Keratinocyte (primary cell): Measurements from ENCODE around the gene SMARCA2. TPM values are rescaled to one million over a fixed set of nuclear protein-coding genes. Genes with fewer than 3 reads are reported as not detected.

Experiments
- DNase-seq: peaks from one replicate; pipeline ENCODE4 v3.0.0-alpha.2; 2011; ENCODE audit warnings: low read depth, missing footprints, low spot score
- FAIRE-seq: peaks from 2 replicates; lab custom pipeline; 2011; peaks lifted over from hg19 to GRCh38; lab: Jason Lieb, UNC
- H2AFZ ChIP-seq: 2 replicates; pipeline ENCODE4 v1.6.0; 2012; ENCODE audit warnings: low read length, control low read depth, inconsistent platforms; ENCODE audit not compliant: control insufficient read depth
- H3K27ac ChIP-seq: 2 replicates; pipeline ENCODE4 v1.5.1; 2011; ENCODE audit warnings: low read length; ENCODE audit not compliant: control insufficient read depth, insufficient read depth
- H3K27me3 ChIP-seq: 3 replicates; pipeline ENCODE4 v1.6.0; 2011; ENCODE audit warnings: low read length; ENCODE audit not compliant: control insufficient read depth, insufficient read depth; ENCODE audit errors: extremely low read depth
- H3K36me3 ChIP-seq, 2 experiments: 2 replicates in 1 of 2; 3 replicates in 1 of 2; pipeline ENCODE4 v1.5.1; 2011; ENCODE audit warnings: low read length in 2 of 2, mild to moderate bottlenecking in 1 of 2; ENCODE audit not compliant: control insufficient read depth in 2 of 2, insufficient read depth in 2 of 2; ENCODE audit errors: extremely low read depth in 1 of 2
- H3K4me1 ChIP-seq: 3 replicates; pipeline ENCODE4 v1.5.1; 2011; ENCODE audit warnings: low read length; ENCODE audit not compliant: control insufficient read depth, insufficient read depth; ENCODE audit errors: extremely low read depth
- H3K4me2 ChIP-seq: 3 replicates; pipeline ENCODE4 v1.6.0; 2011; ENCODE audit warnings: low read depth, low read length; ENCODE audit not compliant: control insufficient read depth, insufficient read depth; ENCODE audit errors: extremely low read depth
- H3K4me3 ChIP-seq, 3 experiments: fragments of 200-600 bp in 1 of 3; sonication (generic) in 1 of 3; 2 replicates in 2 of 3; 3 replicates in 1 of 3; pipeline ENCODE4 v1.5.1; 2011 to 2016; ENCODE audit warnings: low read length in 3 of 3, mild to moderate bottlenecking in 3 of 3, control low read depth in 2 of 3, inconsistent platforms in 1 of 3, low read depth in 1 of 3, mixed read lengths in 1 of 3, mixed run types in 1 of 3, moderate library complexity in 1 of 3; ENCODE audit not compliant: control insufficient read depth in 2 of 3, insufficient read depth in 2 of 3; ENCODE audit errors: extremely low read depth in 1 of 3
- H3K79me2 ChIP-seq: 2 replicates; pipeline ENCODE4 v1.6.0; 2012; ENCODE audit warnings: low read length; ENCODE audit not compliant: control insufficient read depth, insufficient read depth
- H3K9ac ChIP-seq: 3 replicates; pipeline ENCODE4 v1.6.0; 2011; ENCODE audit warnings: low read length; ENCODE audit not compliant: control insufficient read depth, insufficient read depth; ENCODE audit errors: extremely low read depth
- H3K9me1 ChIP-seq: 3 replicates; pipeline ENCODE4 v1.6.0; 2011; ENCODE audit warnings: low read length; ENCODE audit not compliant: control insufficient read depth, insufficient read depth; ENCODE audit errors: extremely low read depth
- H3K9me3 ChIP-seq: 2 replicates; pipeline ENCODE4 v1.5.1; 2012; ENCODE audit warnings: low read depth, low read length; ENCODE audit not compliant: control insufficient read depth
- H4K20me1 ChIP-seq: 3 replicates; pipeline ENCODE4 v1.6.0; 2011; ENCODE audit warnings: low read length; ENCODE audit not compliant: control insufficient read depth, insufficient read depth; ENCODE audit errors: extremely low read depth
- CTCF ChIP-seq, 3 experiments: IDR thresholded peaks in 1 of 3; conservative IDR thresholded peaks in 1 of 3; optimal IDR thresholded peaks in 1 of 3; 2 replicates in 2 of 3; 3 replicates in 1 of 3; pipeline versions ENCODE3 to v1.5.1; 2011; ENCODE audit warnings: low read length in 3 of 3, mild to moderate bottlenecking in 3 of 3, moderate library complexity in 2 of 3, control low read depth in 1 of 3, inconsistent platforms in 1 of 3; ENCODE audit not compliant: insufficient read depth in 2 of 3; ENCODE audit errors: extremely low read depth in 1 of 3
- EZH2 ChIP-seq: IDR thresholded peaks from one replicate; pipeline ENCODE4 v1.6.1; 2012; ENCODE audit warnings: inconsistent platforms, mild to moderate bottlenecking, low read length, moderate library complexity
- dilution Hi-C: fragments of 300-500 bp; cut with MboI; formaldehyde crosslinking; loops from one replicate; pipeline ENCODE4 v1.7.0; 2020; ENCODE audit warnings: low sequenced_read_pairs; ENCODE audit not compliant: extremely low pct_ligation_motif_present
- polyA plus RNA-seq, 5 experiments: library from polyadenylated mRNA; depleted of rRNA in 3 of 5; stranded (reverse) in 3 of 5; stranded (forward) in 1 of 5; unstranded in 1 of 5; fragments of >200 nt; gene quantifications; 1 replicate in 1 of 5; 2 replicates in 3 of 5; 3 replicates in 1 of 5; pipeline versions ENCODE4 v1.2.1 to v1.2.3, GENCODE V29; 2011 to 2012; ENCODE audit warnings: missing spikeins in 2 of 5, low read depth in 1 of 5, low replicate concordance in 1 of 5

Gene SMARCA2
- polyA plus RNA-seq, 1 donor (not counting 4 experiments of a cell fraction or from before 2014, with no cell fraction given): 39.0 TPM

DNA sequence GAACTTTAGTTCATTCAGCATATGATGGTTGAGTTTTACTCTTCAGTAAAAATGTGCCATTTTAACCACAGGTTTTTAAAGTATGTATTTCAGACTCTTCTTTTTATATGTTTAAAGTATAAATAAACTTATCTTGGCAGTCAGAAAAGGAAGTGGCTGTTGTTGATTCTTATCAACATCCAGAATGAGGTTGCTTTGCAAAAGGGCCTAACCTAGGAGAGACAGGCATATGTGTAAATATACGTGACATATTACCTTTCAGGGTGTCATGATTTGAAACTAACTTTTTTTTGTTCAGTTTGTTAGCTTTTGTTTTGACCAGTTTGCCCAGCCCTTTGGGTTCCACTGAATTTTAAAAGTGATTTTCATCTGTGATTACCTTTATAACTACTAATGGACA, 7.4 kb downstream of the SMARCA2 start:
- no peak overlapping the region for H3K4me3 ChIP-seq
- H3K9me3 ChIP-seq: no peaks in the 10 kb centered on the region
- no peaks in the 10 kb centered on the region for H3K9me1 ChIP-seq
- TF ChIP-seq EZH2 (no peak), CTCF (optimal IDR thresholded peaks at IDR 0.05 in 1 of 3, IDR thresholded peaks at IDR 0.05 in 1 of 3, conservative IDR thresholded peaks at IDR 0.05 in 1 of 3; ENCODE audit: extremely low read depth in 1 of 3, insufficient read depth in 2 of 3, low read length in 3 of 3) (no peak)
- FAIRE-seq: no peak
- no peak overlapping the region for H2AFZ ChIP-seq
- H3K4me1 ChIP-seq: peaks cover 14% of the 10 kb centered on the region
- no peak for DNase-seq
- no peak overlapping the region for H3K27ac ChIP-seq
- no peak overlapping the region for H3K4me2 ChIP-seq
- H3K9ac ChIP-seq: no peak overlapping the region
- H4K20me1 ChIP-seq: no peaks in the 10 kb centered on the region
- no peaks in the 10 kb centered on the region for H3K36me3 ChIP-seq
- dilution Hi-C loops: no loop called here
- peaks cover 54% of the 10 kb centered on the region for H3K79me2 ChIP-seq
- H3K27me3 ChIP-seq: no peaks in the 10 kb centered on the region

DNA sequence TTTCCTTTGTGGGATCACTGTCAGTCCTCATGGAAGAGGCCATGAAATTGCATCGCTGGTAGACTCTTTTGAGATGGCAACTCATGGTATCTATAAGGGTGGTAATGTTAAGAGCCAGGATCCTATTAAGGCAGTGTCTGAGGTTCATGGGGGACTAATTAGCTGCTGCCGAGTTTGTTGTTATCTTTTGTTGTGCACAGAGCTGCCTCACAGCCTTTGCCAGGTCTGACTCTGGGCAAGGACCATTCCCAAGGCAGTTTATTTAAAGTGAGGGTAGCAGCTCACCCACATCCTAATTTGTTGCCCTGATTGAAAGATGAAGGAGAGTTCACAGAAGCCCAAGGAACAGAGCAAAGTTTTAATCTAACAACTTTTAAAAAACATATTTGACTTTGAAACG, 7.9 kb downstream of the SMARCA2 start:
- Histone ChIP-seq H3K4me1 (peaks cover 14% of the 10 kb centered on the region), H3K4me3 (no peak overlapping the region), H3K9me3 (no peaks in the 10 kb centered on the region), H3K27me3 (no peaks in the 10 kb centered on the region), H3K4me2 (no peak overlapping the region), H2AFZ (no peak overlapping the region), H3K36me3 (no peaks in the 10 kb centered on the region), H3K9me1 (no peaks in the 10 kb centered on the region), H3K79me2 (peaks cover 54% of the 10 kb centered on the region), H3K9ac (no peak overlapping the region), H4K20me1 (no peaks in the 10 kb centered on the region), H3K27ac (no peak overlapping the region)
- TF ChIP-seq EZH2 (no peak), CTCF (optimal IDR thresholded peaks at IDR 0.05 in 1 of 3, IDR thresholded peaks at IDR 0.05 in 1 of 3, conservative IDR thresholded peaks at IDR 0.05 in 1 of 3; ENCODE audit: extremely low read depth in 1 of 3, insufficient read depth in 2 of 3, low read length in 3 of 3) (no peak)
- dilution Hi-C loops: no loop called here
- DNase-seq: no peak
- no peak for FAIRE-seq
